Right ventricle myocardium inferior (tissue), 1 donor: ENCODE data around the gene HSD11B1L. TPM values are rescaled to one million over a fixed set of nuclear protein-coding genes. Genes with fewer than 3 reads are reported as not detected.
"Not testable (repeated sequence)": the region's sequence is repeated elsewhere in the genome, so short reads cannot be mapped to it uniquely, and the experiment has no call there.

ENCODE experiments used
- ATAC-seq: fragments of 200-7000 bp; cut with Tn5 transposase; one replicate; pipeline ENCODE4 v1.9.1; 2020; ENCODE audit warnings: mild to moderate bottlenecking, moderate library complexity
- DNase-seq: peaks from one replicate; pipeline ENCODE4 v3.0.0; 2021; ENCODE audit errors: missing footprints
- intact Hi-C: fragments of 100-400 bp; cut with DNase I; formaldehyde crosslinking; loops from one replicate; pipeline ENCODE4 v1.11.0; 2022
- total RNA-seq: library from RNA; stranded (reverse); fragmentation: NEBNext Ultra II Directional; extraction: Animal tissue kit (Norgen Biotek cat#: 25700); gene quantifications from one replicate; pipeline ENCODE4 v1.2.1, GENCODE V29; 2021
- donor health status: DM: no; HTN: yes; CAD: no; lungs with severe emphysema.

Gene HSD11B1L
- total RNA-seq, 1 donor from 2014 or later, result 3.9 TPM

DNA sequence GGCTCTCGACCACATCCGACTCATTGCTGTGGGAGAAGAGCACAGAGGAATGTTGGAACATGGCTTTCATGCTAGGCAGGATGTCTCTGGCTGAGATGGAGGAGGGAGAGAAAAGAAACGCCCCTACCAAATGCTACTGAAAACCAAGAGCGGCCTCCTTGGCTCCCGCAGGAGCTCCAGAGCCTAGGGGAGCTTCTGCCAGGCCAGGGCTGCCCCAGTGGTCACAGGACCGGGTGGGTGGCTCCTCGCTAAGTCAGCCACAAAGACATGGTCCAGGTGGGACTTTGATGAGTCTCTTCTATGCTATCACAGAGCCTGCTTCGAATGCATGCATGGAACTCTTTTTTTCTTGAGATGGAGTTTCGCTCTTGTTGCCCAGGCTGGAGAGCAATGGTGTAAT lies 32.4 kb downstream of the HSD11B1L start:
- ATAC-seq (no peak), DNase-seq (no peak)
- intact Hi-C loops, result no loop called here

- ATAC-seq, result no peak
- intact Hi-C loops, result no loop called here
Observed at GRCh38 chr19:5714816-5715215, 34.0 kb downstream of the HSD11B1L start.

DNA sequence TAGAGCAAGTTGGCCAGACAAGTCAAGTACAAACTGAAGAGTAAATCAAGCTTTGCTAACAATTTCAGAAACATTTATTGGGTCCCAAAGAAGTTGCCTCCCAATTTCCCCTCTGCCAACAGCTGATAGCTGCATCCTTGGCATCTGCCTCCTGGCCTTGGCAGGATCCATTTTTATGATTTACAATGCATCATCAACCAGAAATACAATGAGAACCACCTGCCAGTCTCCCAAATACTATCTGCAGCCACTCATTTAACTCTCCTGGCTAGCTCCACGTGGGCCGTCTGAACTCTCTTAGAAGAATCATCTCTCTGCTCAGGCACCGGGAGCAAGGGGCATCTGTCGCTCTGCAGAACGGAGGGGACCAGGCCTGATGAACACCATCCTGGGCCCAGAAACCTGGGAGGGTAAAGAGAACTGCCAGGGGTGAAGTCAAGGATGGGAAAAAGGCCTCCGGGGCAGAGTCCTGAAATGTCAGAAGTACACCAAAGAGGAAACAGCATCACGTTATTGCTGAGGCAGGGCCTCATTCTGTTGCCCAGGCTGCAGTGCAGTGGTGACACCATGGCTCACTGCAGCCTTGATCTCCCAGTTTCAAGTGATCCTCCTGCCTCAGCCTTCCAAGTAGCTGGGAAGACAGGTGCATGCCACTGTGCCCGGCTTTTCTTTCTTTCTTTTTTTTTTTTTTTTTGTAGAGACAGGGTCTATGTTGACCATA lies 36.5 kb downstream of the HSD11B1L start:
- ATAC-seq (no peak), DNase-seq (peak; percentile 9)
- intact Hi-C loops, result no loop called here

More at GRCh38 chr19:5714816-5715215, 34.0 kb downstream of the HSD11B1L start:
- DNase-seq, result peak; percentile 2

DNA sequence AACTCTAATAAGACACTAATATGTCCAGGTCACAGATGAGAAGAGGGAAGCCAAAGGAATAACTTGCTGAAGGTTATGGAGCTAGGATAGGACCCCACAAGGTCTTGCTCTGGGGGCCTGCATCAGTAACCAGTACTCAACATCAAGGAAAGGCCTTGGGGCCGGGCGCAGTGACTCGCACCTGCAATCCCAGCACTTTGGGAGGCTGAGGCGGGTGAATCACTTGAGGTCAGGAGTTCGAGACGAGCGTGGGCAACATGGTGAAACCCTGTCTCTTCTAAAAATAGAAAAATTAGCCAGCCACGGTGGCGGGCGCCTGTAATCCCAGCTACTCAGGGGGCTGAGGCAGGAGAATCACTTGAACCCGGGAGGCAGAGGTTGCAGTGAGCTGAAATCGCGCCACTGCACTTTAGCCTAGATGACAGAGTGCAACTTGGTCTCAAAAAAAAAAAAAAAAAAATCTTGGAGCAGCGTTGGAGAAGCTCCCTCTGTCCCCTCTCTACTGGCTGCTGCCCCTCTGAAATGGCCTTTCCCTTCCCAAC lies 37.3 kb downstream of the HSD11B1L start:
- DNase-seq, result peak; percentile 22
- intact Hi-C loops, result loop anchor here (2.0 kb wide), 1 partner anchor 27 kb away; the partner anchor contains the start of gene RPL36
- ATAC-seq, result no peak

DNA sequence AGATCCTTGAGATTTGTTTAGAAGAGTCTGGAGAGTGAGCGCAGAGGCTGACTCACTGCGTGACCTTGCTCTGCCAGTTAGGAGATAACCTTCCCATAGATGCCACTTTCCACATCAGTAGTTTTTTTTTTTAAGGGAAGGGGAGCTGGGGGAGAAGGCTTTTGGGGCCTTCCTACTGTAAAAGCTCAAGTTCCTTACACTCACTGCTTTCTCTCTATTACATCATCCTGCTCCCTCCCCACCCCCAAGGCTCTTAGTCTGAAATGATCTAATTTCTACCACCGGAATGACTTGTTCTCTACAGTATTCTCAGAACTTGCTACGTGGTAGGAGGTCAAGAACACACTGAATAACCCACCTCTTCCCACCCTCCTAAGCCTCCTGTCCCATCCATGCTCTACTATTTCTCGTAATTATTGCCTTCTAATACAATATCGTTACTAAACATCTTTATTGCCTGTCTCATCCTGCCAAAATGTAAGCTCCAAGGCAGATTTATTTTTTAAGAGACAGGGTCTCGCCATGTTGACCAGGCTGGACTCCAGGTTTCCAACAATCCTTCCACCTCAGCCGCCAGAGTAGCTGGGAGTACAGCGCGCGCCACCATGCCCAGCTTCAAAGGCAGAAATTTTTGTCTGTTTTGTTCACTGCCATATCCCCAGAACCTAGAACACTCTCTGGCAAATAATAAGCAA lies 37.9 kb downstream of the HSD11B1L start:
- ATAC-seq (no peak), DNase-seq (no peak)
- intact Hi-C loops, result loop anchor here (2.0 kb wide), 1 partner anchor 28 kb away; the partner anchor contains the start of gene RPL36

- intact Hi-C loops, result loop anchor here (2.0 kb wide), 1 partner anchor 29 kb away; the partner anchor contains the start of gene RPL36
- DNase-seq (peak; percentile 64), ATAC-seq (no peak)
Observed at GRCh38 chr19:5719274-5719960, 38.6 kb downstream of the HSD11B1L start.

GRCh38 chr19:5719961-5720790 lies 39.3 kb downstream of the HSD11B1L start, which contains the start of the genes CATSPERD and LONP1:
Gene CATSPERD, plus strand, starts transcription at chr19:5720637. Its CDS starts 101 bp downstream, at chr19:5720738.
Gene LONP1, minus strand, starts transcription at chr19:5720146. Its CDS starts 14 bp downstream, at chr19:5720132.
- intact Hi-C loops, result loop anchor here (2.0 to 5.0 kb wide), 2 partner anchors 29 to 38 kb away; partner anchors contain the start of genes HSD11B1L, MICOS13 and RPL36
- peak; percentile 99 for ATAC-seq
- peak; percentile 99 for DNase-seq

DNA sequence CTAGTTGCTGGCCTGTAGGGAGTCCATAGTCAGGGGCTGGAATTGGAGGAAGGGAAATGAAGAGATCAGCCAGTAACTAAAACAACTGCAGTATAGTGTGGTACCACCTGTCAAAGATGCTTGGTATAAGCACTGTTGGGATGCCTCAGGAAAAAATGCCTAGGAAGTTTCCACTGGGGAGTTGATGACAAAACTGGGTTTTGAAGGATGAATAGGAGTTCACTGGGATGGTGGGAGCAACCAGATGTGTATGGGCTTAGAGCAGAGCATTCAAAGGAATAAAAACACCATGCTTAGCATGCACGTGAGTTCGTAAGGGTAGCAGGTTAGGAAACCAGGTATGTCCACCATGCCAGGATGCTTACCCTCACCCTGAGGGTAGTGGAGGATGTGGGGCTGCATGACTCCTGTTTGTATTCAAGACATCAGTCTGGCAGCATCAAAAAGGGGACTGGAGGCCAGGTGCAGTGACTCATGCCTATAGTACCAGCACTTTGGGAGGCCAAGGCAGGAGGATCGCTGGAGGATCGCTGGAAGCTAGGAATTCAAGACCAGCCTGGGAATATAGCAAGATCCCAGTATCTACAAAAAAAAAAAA lies 46.7 kb downstream of the HSD11B1L start:
- no peak for DNase-seq
- intact Hi-C loops, result no loop called here
- no peak for ATAC-seq

DNA sequence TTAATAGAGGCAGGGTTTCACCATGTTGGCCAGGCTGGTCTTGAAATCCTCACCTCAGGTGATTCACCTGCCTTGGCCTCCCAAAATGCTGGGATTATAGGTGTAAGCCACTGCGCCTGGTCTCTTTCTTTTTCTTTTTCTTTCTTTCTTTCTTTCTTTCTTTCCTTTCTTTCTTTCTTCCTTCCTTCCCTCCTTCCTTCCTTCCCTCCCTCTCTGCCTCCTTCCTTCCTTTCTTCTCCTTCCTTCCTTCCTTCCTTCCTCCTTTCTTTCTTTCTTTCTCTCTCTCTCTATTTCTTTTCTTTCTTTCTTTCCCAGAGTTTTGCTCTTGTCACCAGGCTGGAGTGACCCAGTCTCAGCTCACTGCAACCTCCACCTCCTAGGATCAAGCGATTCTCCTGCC lies 52.3 kb downstream of the HSD11B1L start:
- not testable (repeated sequence) for DNase-seq

More for the DNA sequence above, 52.3 kb downstream of the HSD11B1L start:
- intact Hi-C loops, ATAC-seq: not testable (repeated sequence)

Other genes with a start within 250 kb of the HSD11B1L start
- gene ZNRF4, start 225.6 kb upstream of the HSD11B1L start, total RNA-seq, result not detected
- not detected for gene TINCR, start 113.1 kb upstream of the HSD11B1L start, total RNA-seq
- 43.7 TPM for gene SAFB2, start 58.3 kb upstream of the HSD11B1L start, total RNA-seq
- 59.8 TPM for gene SAFB, start 57.9 kb upstream of the HSD11B1L start, total RNA-seq
- gene MICOS13, start 511 bp upstream of the HSD11B1L start, total RNA-seq, result 172 TPM
- 435 TPM for gene RPL36, start 9.3 kb downstream of the HSD11B1L start, total RNA-seq
- gene LONP1, start 39.1 kb downstream of the HSD11B1L start, total RNA-seq, result 98.1 TPM
- gene CATSPERD, start 39.6 kb downstream of the HSD11B1L start, total RNA-seq, result not detected
- gene PRR22, start 103.7 kb downstream of the HSD11B1L start, total RNA-seq, result 1.3 TPM
- gene DUS3L, start 110.1 kb downstream of the HSD11B1L start, total RNA-seq, result 11.8 TPM
- 27.5 TPM for gene NRTN, start 124.0 kb downstream of the HSD11B1L start, total RNA-seq
- gene FUT6, start 158.7 kb downstream of the HSD11B1L start, total RNA-seq, result not detected
- gene FUT3, start 170.4 kb downstream of the HSD11B1L start, total RNA-seq, result not detected
- gene FUT5, start 189.5 kb downstream of the HSD11B1L start, total RNA-seq, result not detected
- gene NDUFA11, start 222.8 kb downstream of the HSD11B1L start, total RNA-seq, result 571 TPM
- 1.6 TPM for gene VMAC, start 223.8 kb downstream of the HSD11B1L start, total RNA-seq
- gene CAPS, start 233.2 kb downstream of the HSD11B1L start, total RNA-seq, result 3.8 TPM